Urinary bladder (tissue), 4 donors: Measurements from ENCODE around the gene SUGCT. TPM values are rescaled to one million over a fixed set of nuclear protein-coding genes. Genes with fewer than 3 reads are reported as not detected.
"Not testable (repeated sequence)": the region's sequence is repeated elsewhere in the genome, so short reads cannot be mapped to it uniquely, and the experiment has no call there.

Experiments used
- DNase-seq: peaks from one replicate; pipeline ENCODE4 v3.0.0-alpha.2; 2015; ENCODE audit errors: extremely low spot score
- H3K27ac ChIP-seq: one replicate; pipeline ENCODE4 v1.5.1; 2013; ENCODE audit warnings: low read depth, mild to moderate bottlenecking, moderate library complexity
- H3K36me3 ChIP-seq: one replicate; pipeline ENCODE4 v1.6.1; 2013; ENCODE audit warnings: mild to moderate bottlenecking, moderate library complexity; ENCODE audit not compliant: insufficient read depth
- H3K4me1 ChIP-seq: one replicate; pipeline ENCODE4 v1.6.1; 2013; ENCODE audit warnings: mild to moderate bottlenecking, moderate library complexity; ENCODE audit not compliant: insufficient read depth
- H3K4me3 ChIP-seq: one replicate; pipeline ENCODE4 v1.5.1; 2013; ENCODE audit warnings: low read depth, low read length
- WGBS: extraction: QIAGEN DNeasy Blood & Tissue Kit; methylation state at CpG from one replicate; pipeline ENCODE4 v1.1.7; 2013; 5-methylcytosine and 5-hydroxymethylcytosine counted together
- polyA plus RNA-seq: library from polyadenylated mRNA; stranded (reverse); fragments of 200-250 nt; gene quantifications from one replicate; pipeline ENCODE4 v1.2.3, GENCODE V29; 2013
- total RNA-seq: library from RNA; depleted of rRNA; stranded (reverse); fragments of >200 nt; gene quantifications from one replicate; pipeline ENCODE4 v1.2.3, GENCODE V29; 2014
- donor health status: healthy with polysubstance abuse.
- donor health status: healthy.

The SUGCT gene
- total and polyA plus RNA-seq, 2 donors: 3.3 to 8.3 TPM

DNA sequence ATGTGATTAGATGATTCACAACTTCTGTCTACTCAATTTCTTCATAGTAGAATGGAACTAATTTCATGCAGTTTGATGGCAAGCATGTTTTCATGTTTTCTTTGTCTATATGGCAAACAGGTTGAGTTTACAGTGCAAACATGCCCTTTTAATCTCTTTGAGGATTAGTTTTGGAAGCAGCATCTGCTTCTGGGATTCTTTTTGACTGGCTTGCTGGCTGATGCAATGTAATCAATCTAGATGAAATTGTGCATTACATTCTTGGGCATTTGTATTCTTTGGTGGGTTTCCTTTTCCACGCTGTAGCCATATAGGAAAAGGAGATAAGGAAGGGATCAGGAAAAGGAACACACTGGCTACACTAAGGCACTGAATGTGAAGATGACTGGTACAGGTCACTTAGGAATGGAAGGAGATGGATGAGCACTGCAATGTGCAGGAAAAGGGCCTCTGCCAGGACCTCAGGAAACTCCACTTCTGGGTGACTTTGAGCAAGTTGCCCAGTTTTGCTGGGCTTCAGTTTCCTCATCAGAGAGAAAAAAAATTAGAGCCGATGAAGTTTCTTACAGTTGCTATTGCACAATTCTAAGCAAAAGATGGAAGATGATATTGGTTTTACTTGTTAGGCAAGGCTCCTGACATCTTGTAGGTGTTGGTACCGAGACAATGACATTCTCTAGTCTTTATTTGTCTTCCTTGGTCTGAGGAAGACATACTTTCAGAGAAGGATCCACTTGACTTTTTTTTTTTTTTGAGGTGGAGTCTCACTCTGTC lies 269.1 kb downstream of the SUGCT start:
- no peak overlapping the region for H3K4me3 ChIP-seq
- no peak overlapping the region for H3K27ac ChIP-seq
- H3K36me3 ChIP-seq: no peaks in the 10 kb centered on the region
- WGBS: 94% methylated on average over 3 of the region's 3 CpGs
- H3K4me1 ChIP-seq: no peaks in the 10 kb centered on the region
- no peak for DNase-seq

DNA sequence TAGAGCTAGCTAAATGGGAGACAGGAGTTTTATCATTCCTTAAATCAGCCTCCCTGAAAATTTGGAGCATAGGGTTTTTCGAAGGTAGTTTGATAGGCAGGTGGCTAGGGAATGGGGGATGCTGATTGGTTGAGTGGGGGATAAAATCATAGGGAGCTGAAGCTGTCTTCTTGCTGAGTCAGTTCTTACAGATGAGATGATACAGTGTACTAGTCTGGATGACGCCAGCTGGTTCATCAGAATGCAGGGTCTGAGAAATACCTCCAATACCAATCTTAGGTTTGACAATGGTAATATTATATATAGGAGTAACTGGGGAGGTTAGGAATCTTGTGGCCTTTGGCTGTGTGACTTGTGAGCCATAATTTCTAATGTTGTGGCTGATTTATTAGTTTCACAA lies 271.2 kb downstream of the SUGCT start:
- Histone ChIP-seq H3K4me3 (no peak overlapping the region), H3K4me1 (no peaks in the 10 kb centered on the region), H3K36me3 (no peaks in the 10 kb centered on the region), H3K27ac (no peak overlapping the region)
- DNase-seq: no peak
- 93% methylated on average over 2 of the region's 2 CpGs for WGBS

DNA sequence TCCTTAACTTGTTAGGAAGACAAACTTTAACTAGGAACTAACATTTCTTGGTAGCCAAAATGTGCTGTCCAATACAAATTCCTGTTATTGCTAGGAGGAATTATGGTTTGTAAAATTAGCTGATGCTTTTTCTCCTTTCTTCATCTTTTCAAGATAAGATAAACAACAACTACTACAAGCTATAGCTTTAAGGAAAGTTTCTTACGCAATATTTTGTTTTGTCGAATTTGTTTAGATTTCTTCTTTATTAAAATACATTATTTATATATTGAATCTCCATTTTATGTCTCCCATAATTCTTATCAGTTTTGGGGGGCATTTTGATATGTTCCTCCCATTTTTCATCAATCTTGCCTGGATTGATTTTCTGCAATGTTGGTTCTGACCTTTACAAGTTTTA lies 277.5 kb downstream of the SUGCT start:
- H3K36me3 ChIP-seq: no peaks in the 10 kb centered on the region
- H3K4me1 ChIP-seq: no peaks in the 10 kb centered on the region
- WGBS: 78% methylated on average over 2 of the region's 2 CpGs
- no peak overlapping the region for H3K27ac ChIP-seq
- no peak overlapping the region for H3K4me3 ChIP-seq
- DNase-seq: no peak

DNA sequence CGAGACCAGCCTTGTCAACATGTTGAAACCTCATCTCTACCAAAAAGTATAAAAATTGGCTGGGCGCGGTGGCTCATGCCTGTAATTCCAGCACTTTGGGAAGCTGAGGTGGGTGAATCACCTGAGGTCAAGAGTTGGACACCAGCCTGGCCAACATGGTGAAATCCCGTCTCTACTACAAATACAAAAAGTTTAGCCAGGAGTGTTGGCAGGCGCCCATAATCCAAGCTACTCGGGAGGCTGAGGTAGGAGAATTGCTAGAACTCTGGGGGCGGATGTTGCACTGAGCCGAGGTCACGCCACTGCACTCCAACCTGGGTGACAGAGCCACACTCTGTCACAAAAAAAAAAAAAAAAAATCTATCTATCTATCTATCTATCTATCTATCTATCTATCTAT lies 279.9 kb downstream of the SUGCT start:
- H3K4me1 ChIP-seq, DNase-seq, H3K4me3 ChIP-seq, H3K27ac ChIP-seq, H3K36me3 ChIP-seq: not testable (repeated sequence)
- WGBS: 90% methylated on average over 9 of the region's 9 CpGs

DNA sequence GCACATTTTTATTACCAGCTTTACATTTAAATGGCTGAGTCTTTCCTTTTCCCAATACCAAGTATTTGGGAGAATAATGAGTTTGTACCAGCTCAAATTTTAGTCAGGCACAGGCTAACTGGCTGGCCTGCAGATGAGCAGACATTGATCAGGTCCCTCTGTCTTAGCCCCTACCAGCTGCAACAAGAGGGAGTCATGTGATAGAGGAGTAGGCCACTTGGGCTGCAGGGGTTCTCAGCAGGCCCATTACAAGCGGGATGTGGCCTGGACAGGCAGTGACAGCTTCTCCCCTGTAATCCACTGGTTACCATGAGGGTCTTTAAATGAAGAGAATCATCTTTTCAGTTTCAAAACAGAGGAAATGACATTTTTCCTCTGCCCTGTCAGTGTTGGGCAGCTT lies 283.6 kb downstream of the SUGCT start:
- DNase-seq: no peak
- WGBS: 92% methylated on average over 1 of the region's 1 CpG

DNA sequence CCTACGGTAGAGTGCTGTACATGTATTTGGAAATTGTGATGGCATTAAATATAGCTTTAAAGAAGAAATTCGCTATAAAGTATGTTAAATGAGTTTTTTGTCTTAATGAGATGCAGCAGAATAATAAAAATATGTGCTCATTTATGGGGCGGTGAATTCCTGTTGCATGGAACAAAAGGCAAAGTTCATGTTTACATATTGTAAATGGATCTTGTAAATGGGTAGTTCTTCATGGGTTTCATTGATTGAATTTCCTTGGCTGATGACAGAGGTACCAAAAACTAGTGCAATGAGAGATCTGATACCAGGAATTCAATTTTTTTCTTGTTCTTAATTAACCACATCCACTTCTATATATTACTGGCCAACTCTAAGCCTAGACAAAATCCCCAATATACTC lies 284.2 kb downstream of the SUGCT start:
- 93% methylated on average over 3 of the region's 3 CpGs for WGBS
- Histone ChIP-seq H3K36me3 (no peaks in the 10 kb centered on the region), H3K27ac (no peak overlapping the region), H3K4me1 (no peaks in the 10 kb centered on the region), H3K4me3 (no peak overlapping the region)
- DNase-seq: no peak

More for the DNA sequence above, 283.6 kb downstream of the SUGCT start:
- H3K36me3 ChIP-seq: no peaks in the 10 kb centered on the region
- no peaks in the 10 kb centered on the region for H3K4me1 ChIP-seq
- H3K4me3 ChIP-seq: no peak overlapping the region
- H3K27ac ChIP-seq: no peak overlapping the region

DNA sequence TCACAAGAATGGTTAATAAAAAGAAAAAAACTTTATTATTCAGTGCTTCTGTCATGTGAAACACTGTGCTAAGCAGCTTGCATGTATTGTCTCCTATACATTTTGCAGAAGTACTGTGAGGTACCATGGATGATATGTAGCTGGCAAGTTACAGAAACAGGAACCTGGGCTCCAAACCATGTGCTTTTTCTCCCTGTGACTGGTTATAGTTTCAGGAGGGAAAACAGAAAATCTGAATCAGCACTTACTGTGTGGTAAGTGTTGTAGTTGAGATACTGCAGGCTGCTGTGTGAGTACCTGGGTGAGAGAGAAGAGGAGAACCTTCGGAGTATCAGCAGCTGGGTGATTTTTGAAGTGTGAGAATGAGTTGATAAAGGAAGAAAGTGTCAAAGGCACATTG lies 285.0 kb downstream of the SUGCT start:
- H3K4me3 ChIP-seq: no peak overlapping the region
- no peaks in the 10 kb centered on the region for H3K4me1 ChIP-seq
- DNase-seq: no peak
- H3K27ac ChIP-seq: no peak overlapping the region
- no peaks in the 10 kb centered on the region for H3K36me3 ChIP-seq
- WGBS: 0% methylated on average over 1 of the region's 1 CpG

DNA sequence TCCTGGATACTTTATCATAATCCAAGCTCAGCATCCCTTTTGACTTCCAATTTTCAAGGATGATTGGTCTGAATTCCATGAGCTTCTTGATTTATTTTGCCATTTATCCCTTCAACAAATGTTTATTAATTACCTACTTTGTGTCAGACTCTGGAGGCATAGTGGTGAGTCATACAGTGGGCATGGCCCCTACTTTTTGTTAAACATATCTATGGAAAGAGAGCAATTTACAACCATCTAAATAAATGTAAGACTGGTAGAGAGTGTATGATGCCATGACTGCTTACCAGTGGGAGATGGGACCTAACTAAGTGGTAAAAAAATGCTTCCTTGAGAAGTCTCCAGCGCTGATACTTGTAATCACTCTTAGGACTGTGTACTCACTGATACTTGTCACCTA lies 286.6 kb downstream of the SUGCT start:
- Histone ChIP-seq H3K4me1 (no peaks in the 10 kb centered on the region), H3K4me3 (no peak overlapping the region), H3K27ac (no peak overlapping the region), H3K36me3 (no peaks in the 10 kb centered on the region)
- 100% methylated on average over 1 of the region's 1 CpG for WGBS
- DNase-seq: no peak

DNA sequence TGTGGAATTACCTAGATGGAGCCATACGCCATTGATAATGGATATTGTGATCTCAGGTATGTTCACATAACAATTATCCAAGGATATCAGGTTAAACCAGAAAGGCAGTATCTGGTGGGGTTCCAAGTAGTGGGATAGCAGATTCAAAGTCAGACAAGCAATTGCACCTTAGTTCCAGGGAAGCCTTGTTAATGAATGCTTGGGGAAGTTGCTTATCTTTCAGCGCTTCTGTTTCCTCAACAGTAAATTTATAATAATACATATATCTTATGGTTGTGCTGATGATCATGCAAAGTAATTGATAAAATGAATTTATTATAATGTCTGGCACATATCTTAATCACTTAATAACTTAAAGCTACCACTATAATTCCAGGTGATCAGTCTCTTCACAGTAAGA lies 290.9 kb downstream of the SUGCT start:
- Histone ChIP-seq H3K27ac (no peak overlapping the region), H3K36me3 (no peaks in the 10 kb centered on the region), H3K4me3 (no peak overlapping the region), H3K4me1 (no peaks in the 10 kb centered on the region)
- no peak for DNase-seq
- WGBS: 94% methylated on average over 2 of the region's 2 CpGs

DNA sequence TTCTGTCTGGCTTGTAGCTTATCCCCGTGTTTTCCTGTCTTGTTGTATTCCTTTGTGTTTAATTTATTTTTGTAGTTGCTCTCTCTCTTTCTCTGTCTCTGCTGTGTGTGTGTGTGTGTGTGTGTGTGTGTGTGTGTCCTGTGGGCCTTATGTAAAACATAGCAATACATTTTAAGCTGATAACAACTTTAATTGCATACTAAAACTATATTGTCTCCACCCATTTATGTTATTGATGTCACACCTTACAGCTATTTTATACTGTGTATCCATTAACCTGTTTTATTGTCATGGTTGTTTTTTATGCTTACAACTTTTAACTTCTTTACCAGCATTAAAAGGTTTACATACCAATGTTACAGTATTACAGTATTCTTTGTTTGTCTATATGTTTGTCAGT lies 293.6 kb downstream of the SUGCT start:
- WGBS: 55% methylated on average over 1 of the region's 1 CpG
- Histone ChIP-seq H3K36me3 (no peaks in the 10 kb centered on the region), H3K4me3 (no peak overlapping the region), H3K4me1 (no peaks in the 10 kb centered on the region), H3K27ac (no peak overlapping the region)
- no peak for DNase-seq

DNA sequence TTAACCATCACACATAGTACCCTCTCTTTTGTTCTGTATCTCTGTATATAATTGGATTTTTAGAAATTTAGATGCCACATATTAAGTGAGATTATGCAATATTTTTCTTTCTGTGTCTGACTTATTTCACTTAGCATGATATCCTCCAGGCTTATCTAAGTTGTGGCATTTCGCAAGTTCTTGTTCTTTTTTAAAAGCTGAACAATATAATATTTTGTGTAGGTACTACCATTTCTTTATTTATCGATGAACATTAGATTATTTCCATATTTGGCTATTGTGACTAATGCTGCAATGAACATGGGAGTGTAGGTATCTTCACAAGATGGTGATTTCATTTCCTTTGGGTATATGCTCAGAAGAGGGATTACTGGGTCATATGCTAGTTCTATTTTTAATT lies 295.0 kb downstream of the SUGCT start:
- WGBS: 97% methylated on average over 2 of the region's 2 CpGs
- no peaks in the 10 kb centered on the region for H3K36me3 ChIP-seq
- no peak overlapping the region for H3K4me3 ChIP-seq
- H3K27ac ChIP-seq: no peak overlapping the region
- no peak for DNase-seq
- no peaks in the 10 kb centered on the region for H3K4me1 ChIP-seq

DNA sequence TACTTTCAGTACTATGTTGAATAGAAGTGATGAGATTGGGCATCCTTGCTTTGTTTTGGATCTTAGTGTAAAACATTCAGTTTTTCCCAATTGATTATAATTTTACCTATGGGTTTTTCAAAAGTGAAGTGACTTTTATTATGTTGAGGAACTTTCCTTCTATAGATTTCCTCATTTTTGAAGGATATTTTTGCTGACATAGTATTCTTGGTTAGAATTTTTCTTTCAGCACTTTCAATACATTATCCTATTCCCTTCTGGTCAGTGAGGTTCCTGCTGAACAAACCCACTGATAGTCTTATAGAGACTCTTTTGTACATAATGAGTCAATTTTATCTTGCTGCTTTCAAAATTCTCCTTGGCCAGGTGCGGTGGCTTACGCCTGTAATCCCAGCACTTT lies 297.2 kb downstream of the SUGCT start:
- Histone ChIP-seq H3K4me3 (no peak overlapping the region), H3K4me1 (no peaks in the 10 kb centered on the region), H3K27ac (no peak overlapping the region), H3K36me3 (no peaks in the 10 kb centered on the region)
- WGBS: 98% methylated on average over 2 of the region's 2 CpGs
- no peak for DNase-seq

DNA sequence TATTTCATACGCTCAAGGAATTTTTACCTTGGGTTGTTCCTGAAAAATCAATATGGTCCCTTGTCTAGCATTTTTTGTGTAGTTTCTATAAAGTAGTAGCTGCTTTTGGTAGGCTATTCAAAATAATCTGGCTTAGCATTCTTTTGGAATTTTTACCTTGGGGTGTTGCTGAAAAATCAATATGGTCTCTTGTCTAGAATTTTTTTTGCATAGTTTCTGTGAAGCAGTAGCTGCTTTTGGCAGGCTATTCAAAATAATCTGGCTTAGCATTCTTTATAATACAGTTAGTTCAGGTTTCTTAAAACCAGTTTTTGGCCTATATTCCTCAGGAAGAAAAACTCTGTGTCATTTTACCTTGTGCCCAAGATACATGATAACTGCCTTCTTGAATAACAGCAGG lies 301.9 kb downstream of the SUGCT start:
- H3K27ac ChIP-seq: no peak overlapping the region
- H3K4me1 ChIP-seq: no peaks in the 10 kb centered on the region
- H3K4me3 ChIP-seq: no peak overlapping the region
- H3K36me3 ChIP-seq: peaks cover 1% of the 10 kb centered on the region
- WGBS: 96% methylated on average over 1 of the region's 1 CpG
- no peak for DNase-seq

DNA sequence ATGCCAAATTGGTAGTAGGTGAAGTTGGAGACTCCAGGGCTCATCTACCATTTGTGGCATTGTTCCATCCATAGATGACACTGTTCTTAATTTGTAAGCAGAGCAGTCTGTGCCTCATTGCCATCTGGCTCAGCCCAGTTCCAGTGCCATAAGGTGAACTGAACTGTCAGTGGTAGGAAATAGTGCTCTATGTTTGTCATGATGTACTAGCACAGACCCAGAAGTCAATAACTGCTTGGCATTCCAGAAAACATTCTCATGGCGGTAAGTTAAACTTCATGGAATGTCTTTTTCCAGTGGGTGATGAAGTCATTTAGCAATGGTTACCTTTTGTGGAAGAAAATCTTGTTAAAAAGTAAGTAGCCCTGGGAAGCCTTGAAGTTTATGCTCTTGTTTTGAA lies 302.7 kb downstream of the SUGCT start:
- WGBS: 28% methylated on average over 1 of the region's 1 CpG
- no peaks in the 10 kb centered on the region for H3K4me1 ChIP-seq
- no peak for DNase-seq
- H3K27ac ChIP-seq: no peak overlapping the region
- H3K36me3 ChIP-seq: peaks cover 1% of the 10 kb centered on the region
- H3K4me3 ChIP-seq: no peak overlapping the region
